GM12892 (cell line): ENCODE results near the gene ABCB8.

Experiments used
- POLR2A ChIP-seq: IDR thresholded peaks from 2 replicates; pipeline ENCODE4 v1.6.1; 2011; ENCODE audit warnings: low read depth, low read length, control low read depth
- POLR2AphosphoS5 ChIP-seq: IDR thresholded peaks from 2 replicates; pipeline ENCODE4 v1.6.1; 2011; ENCODE audit warnings: low read depth, low read length, control low read depth

DNA sequence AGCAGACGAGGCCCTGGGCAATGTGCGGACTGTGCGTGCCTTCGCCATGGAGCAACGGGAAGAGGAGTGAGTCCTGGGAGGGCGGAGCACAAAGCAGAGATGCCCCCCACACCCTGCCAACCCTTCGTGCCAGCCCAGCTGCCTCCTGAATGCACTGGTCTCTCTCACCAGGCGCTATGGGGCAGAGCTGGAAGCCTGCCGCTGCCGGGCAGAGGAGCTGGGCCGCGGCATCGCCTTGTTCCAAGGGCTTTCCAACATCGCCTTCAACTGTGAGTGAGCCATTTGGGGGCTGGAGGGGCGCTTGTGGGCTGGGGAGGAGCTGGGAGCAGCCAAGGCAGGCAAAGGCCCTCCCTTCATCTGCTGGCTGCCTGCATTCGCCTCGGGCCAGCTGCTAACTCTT is 7.7 kb downstream of the ABCB8 start:
- TF ChIP-seq POLR2A, result no peak
- no peak for TF ChIP-seq POLR2AphosphoS5
